Activated CD8-positive, alpha-beta memory T cell treated with anti-CD3 and anti-CD28 coated beads, Interleukin-2, amount 10 ng/mL, durations not matched to agents 7 days and 5 days (primary cell): ENCODE data around the gene GAS6. TPM values are rescaled to one million over a fixed set of nuclear protein-coding genes. Genes with fewer than 3 reads are reported as not detected.

ENCODE experiments used
- ATAC-seq: fragments of 150-1000 bp; cut with Tn5 transposase; one replicate; pipeline ENCODE4 v1.10.0; 2021; ENCODE audit warnings: moderate library complexity
- CTCF ChIA-PET: fragments of 350-600 bp; sonication (Branson Sonifier 250); formaldehyde crosslinking; loops from one replicate; lab custom pipeline; 2021; ENCODE audit warnings: antibody characterized with exemption; lab: Charles Lee
- DNase-seq: peaks from one replicate; pipeline ENCODE4 v3.0.0-alpha.2; 2020
- H3K27ac Mint-ChIP-seq: one replicate; pipeline ENCODE4 v1.8.0; 2021; ENCODE audit warnings: mild to moderate bottlenecking, mixed read lengths
- H3K27me3 Mint-ChIP-seq: one replicate; pipeline ENCODE4 v1.8.0; 2021; ENCODE audit warnings: mixed read lengths
- H3K36me3 Mint-ChIP-seq: one replicate; pipeline ENCODE4 v1.8.0; 2021; ENCODE audit warnings: mild to moderate bottlenecking, mixed read lengths
- H3K4me1 Mint-ChIP-seq: one replicate; pipeline ENCODE4 v1.8.0; 2021; ENCODE audit warnings: mixed read lengths
- H3K4me3 Mint-ChIP-seq: one replicate; pipeline ENCODE4 v1.8.0; 2021; ENCODE audit warnings: mild to moderate bottlenecking, moderate library complexity, mixed read lengths
- H3K9me3 Mint-ChIP-seq: one replicate; pipeline ENCODE4 v1.8.0; 2022; ENCODE audit warnings: low read depth, mixed read lengths
- total RNA-seq, 2 experiments: library from RNA; stranded (reverse); gene quantifications; one replicate each; pipeline ENCODE4 v1.2.3, GENCODE V29; 2021

The GAS6 gene
- total RNA-seq, 2 experiments from 2014 or later: 0.15 to 0.23 TPM

DNA sequence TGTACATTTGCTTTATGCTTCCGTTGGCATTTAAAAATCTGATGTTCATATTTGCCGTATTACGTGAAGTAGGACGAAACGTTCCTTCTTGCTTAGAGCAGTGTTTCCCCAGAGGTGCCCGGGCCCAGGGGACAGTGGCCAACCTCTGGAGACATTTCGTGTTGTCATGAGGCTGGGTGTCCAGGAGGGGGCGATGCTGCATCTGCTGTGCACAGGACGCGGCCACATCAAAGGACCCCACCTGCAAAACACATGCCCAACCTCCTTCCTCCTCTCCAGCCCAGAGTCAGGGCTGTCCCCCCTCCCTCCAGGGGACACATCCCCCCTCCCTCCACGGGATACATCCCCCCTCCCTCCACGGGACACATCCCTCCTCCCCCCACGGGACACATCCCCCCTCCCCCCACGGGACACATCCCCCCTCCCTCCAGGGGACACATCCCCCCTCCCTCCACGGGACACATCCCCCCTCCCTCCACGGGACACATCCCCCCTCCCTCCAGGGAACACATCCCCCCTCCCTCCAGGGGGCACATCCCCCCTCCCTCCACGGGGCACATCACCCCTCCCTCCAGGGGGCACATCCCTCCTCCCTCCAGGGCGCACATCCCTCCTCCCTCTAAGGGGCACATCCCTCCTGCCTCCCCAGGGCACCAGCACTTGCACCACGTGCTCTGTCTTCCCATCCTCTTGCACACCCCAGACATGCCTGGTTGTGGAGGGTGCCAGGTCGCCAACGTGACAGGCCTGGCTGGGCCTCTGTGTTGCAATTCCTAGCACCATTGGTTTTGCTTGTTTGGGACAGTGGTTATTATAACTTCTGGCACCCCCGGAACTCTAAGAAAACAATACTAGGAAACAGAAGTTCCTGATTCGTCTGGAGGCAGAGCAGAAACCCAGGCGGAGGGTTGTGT is 46.7 kb downstream of the GAS6 start:
- Mint-ChIP-seq H3K9me3 (no peaks in the 10 kb centered on the region), H3K4me3 (peak overlapping the region; percentile 59), H3K36me3 (no peaks in the 10 kb centered on the region), H3K27ac (peak overlapping the region; percentile 46), H3K27me3 (peaks cover 3% of the 10 kb centered on the region), H3K4me1 (peaks cover 19% of the 10 kb centered on the region)
- CTCF ChIA-PET: interaction anchor here (0.5 to 2.1 kb wide), 6 partner anchors 88 to 411 kb away, joined by 3 to 7 read pairs (median 4); no protein-coding TSS in a partner anchor
- DNase-seq (peak; percentile 88), ATAC-seq (peak; percentile 81)

DNA sequence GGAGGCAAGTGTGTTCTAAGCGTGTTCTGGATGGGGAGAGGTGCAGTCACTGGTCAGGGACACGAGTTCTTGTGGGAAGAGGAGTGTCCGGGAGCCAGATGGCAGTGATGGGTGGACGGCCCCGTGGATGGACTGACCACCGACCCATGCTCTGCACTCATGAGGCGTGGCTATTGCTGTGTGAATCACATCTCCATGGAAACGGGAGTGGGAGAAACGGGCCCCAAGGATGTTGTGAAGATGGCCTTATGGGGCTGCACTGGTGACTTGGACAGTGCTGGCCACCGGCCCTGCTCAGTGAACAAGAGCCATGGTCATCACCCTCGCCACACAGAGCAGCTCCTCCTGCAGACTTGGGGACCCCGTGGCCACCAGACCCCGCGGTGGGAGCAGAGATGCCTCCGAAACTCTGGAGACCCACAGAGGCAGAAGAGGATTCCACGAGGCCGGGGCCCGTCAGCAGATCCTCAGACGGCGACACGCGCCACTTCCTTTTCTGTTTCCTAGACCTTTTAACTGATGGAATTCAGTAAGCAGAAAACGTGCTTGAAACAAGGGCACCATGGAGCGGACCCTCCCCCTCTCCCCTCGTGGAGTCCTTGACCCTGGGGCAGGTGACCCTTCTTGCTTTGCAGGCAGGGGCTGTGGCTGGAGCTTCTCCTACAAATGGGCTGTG is 47.5 kb downstream of the GAS6 start:
- H3K27ac Mint-ChIP-seq: peak overlapping the region; percentile 46
- ATAC-seq: peak; percentile 8
- peaks cover 3% of the 10 kb centered on the region for H3K27me3 Mint-ChIP-seq
- peaks cover 19% of the 10 kb centered on the region for H3K4me1 Mint-ChIP-seq
- no peaks in the 10 kb centered on the region for H3K9me3 Mint-ChIP-seq
- DNase-seq: no peak
- H3K36me3 Mint-ChIP-seq: no peaks in the 10 kb centered on the region
- H3K4me3 Mint-ChIP-seq: peak overlapping the region; percentile 79
- CTCF ChIA-PET: interaction anchor here (0.5 to 2.1 kb wide), 7 partner anchors 89 to 412 kb away, joined by 3 to 7 read pairs (median 3); no protein-coding TSS in a partner anchor

DNA sequence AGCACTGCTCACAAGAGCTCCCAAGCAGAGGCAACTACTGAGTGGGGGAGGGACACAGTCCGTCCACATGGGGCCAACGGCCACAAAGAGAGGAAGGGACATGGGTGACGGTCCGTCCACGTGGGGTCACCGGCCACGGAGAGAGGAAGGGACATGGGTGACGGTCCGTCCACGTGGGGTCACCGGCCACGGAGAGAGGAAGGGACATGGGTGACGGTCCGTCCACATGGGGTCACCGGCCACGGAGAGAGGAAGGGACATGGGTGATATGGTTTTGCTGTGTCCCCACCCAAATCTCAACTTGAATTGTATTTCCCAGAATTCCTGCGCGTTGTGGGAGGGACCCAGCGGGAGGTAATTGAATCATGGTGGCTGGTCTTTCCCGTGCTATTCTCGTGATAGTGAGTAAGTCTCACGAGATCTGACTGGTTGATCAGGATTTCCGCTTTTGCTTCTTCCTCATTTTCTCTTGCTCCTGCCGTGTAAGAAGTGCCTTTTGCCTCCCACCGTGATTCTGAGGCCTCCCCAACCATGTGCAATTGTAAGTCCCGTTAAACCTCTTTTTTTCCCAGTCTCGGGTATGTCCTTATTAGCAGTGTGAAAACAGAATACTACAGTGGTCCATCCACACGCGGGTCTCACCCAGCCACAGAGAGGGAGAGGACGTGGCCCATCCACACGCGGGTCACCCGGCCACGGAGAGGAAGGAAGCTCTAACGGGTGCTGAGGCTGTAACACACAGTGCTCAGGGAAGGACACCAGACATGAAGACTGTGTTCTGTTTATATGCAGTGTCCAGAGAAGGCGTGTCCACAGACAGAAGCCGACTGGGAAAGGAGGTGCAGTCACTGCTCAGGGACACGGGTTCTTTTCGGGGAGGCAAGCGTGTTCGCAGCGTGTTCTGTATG is 48.5 kb downstream of the GAS6 start:
- DNase-seq: no peak
- peaks cover 19% of the 10 kb centered on the region for H3K4me1 Mint-ChIP-seq
- peak; percentile 23 for ATAC-seq
- H3K36me3 Mint-ChIP-seq: no peaks in the 10 kb centered on the region
- H3K27ac Mint-ChIP-seq: peak overlapping the region; percentile 32
- peaks cover 3% of the 10 kb centered on the region for H3K27me3 Mint-ChIP-seq
- no peaks in the 10 kb centered on the region for H3K9me3 Mint-ChIP-seq
- CTCF ChIA-PET: interaction anchor here (0.6 to 2.1 kb wide), 2 partner anchors 90 to 411 kb away, joined by 3 to 7 read pairs; no protein-coding TSS in a partner anchor
- peak overlapping the region; percentile 79 for H3K4me3 Mint-ChIP-seq

- H3K27me3 Mint-ChIP-seq: peaks cover 3% of the 10 kb centered on the region
- no peaks in the 10 kb centered on the region for H3K36me3 Mint-ChIP-seq
- H3K27ac Mint-ChIP-seq: no peak overlapping the region
- peaks cover 2% of the 10 kb centered on the region for H3K9me3 Mint-ChIP-seq
- H3K4me1 Mint-ChIP-seq: peaks cover 19% of the 10 kb centered on the region
- no peak overlapping the region for H3K4me3 Mint-ChIP-seq
- DNase-seq: no peak
- CTCF ChIA-PET: no interaction called here
- no peak for ATAC-seq
These were observed 49.4 kb downstream of the GAS6 start for GRCh38 chr13:113814435-113814821.

- H3K9me3 Mint-ChIP-seq: peaks cover 2% of the 10 kb centered on the region
- H3K27me3 Mint-ChIP-seq: peaks cover 3% of the 10 kb centered on the region
- ATAC-seq (no peak), DNase-seq (no peak)
- no peaks in the 10 kb centered on the region for H3K36me3 Mint-ChIP-seq
- CTCF ChIA-PET: no interaction called here
- H3K4me1 Mint-ChIP-seq: peaks cover 19% of the 10 kb centered on the region
- H3K4me3 Mint-ChIP-seq: no peak overlapping the region
- H3K27ac Mint-ChIP-seq: no peak overlapping the region
These were observed 50.0 kb downstream of the GAS6 start for GRCh38 chr13:113813749-113814434.

- CTCF ChIA-PET: no interaction called here
- H3K27me3 Mint-ChIP-seq: peaks cover 3% of the 10 kb centered on the region
- ATAC-seq (no peak), DNase-seq (no peak)
- peaks cover 19% of the 10 kb centered on the region for H3K4me1 Mint-ChIP-seq
- H3K27ac Mint-ChIP-seq: no peak overlapping the region
- H3K36me3 Mint-ChIP-seq: no peaks in the 10 kb centered on the region
- H3K9me3 Mint-ChIP-seq: peaks cover 2% of the 10 kb centered on the region
- H3K4me3 Mint-ChIP-seq: no peak overlapping the region
These were observed 50.7 kb downstream of the GAS6 start for GRCh38 chr13:113813070-113813748.

GRCh38 chr13:113812178-113813040 is 51.5 kb downstream of the GAS6 start:
- no peak overlapping the region for H3K4me3 Mint-ChIP-seq
- H3K9me3 Mint-ChIP-seq: peaks cover 6% of the 10 kb centered on the region
- H3K4me1 Mint-ChIP-seq: peaks cover 19% of the 10 kb centered on the region
- DNase-seq (no peak), ATAC-seq (no peak)
- H3K27ac Mint-ChIP-seq: no peak overlapping the region
- CTCF ChIA-PET: no interaction called here
- peaks cover 3% of the 10 kb centered on the region for H3K27me3 Mint-ChIP-seq
- no peaks in the 10 kb centered on the region for H3K36me3 Mint-ChIP-seq

GRCh38 chr13:113811081-113811928 is 52.6 kb downstream of the GAS6 start:
- CTCF ChIA-PET: no interaction called here
- Mint-ChIP-seq H3K4me3 (no peak overlapping the region), H3K4me1 (peaks cover 11% of the 10 kb centered on the region), H3K36me3 (no peaks in the 10 kb centered on the region), H3K27me3 (no peaks in the 10 kb centered on the region), H3K27ac (no peak overlapping the region), H3K9me3 (peaks cover 6% of the 10 kb centered on the region)
- ATAC-seq (no peak), DNase-seq (no peak)

GRCh38 chr13:113810640-113811039 is 53.2 kb downstream of the GAS6 start:
- CTCF ChIA-PET: no interaction called here
- H3K27ac Mint-ChIP-seq: no peak overlapping the region
- peaks cover 4% of the 10 kb centered on the region for H3K4me1 Mint-ChIP-seq
- H3K27me3 Mint-ChIP-seq: no peaks in the 10 kb centered on the region
- DNase-seq (no peak), ATAC-seq (no peak)
- H3K4me3 Mint-ChIP-seq: no peak overlapping the region
- peaks cover 6% of the 10 kb centered on the region for H3K9me3 Mint-ChIP-seq
- H3K36me3 Mint-ChIP-seq: no peaks in the 10 kb centered on the region

DNA sequence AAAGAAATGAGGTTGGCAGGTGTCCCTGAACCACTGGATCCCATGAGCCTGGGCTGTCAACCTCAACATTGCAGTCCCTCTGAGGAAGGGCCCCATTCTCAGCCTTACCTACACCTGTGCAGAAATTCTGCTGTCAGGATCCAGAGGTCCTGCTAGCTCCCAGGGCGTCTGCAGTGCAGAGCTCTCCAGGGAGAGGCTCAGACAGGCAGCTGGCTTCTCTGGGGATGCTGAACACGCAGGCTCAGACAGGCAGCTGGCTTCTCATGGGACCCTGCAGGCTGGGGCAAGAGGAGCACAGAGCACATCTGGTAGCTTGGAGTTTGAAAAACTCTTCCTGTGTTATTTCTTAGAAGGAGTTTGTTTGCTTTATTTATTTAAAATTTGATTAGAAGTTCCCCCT is 53.9 kb downstream of the GAS6 start:
- H3K27ac Mint-ChIP-seq: no peak overlapping the region
- no peak for DNase-seq
- H3K4me3 Mint-ChIP-seq: no peak overlapping the region
- H3K4me1 Mint-ChIP-seq: peaks cover under 1% of the 10 kb centered on the region
- no peak for ATAC-seq
- CTCF ChIA-PET: no interaction called here
- no peaks in the 10 kb centered on the region for H3K27me3 Mint-ChIP-seq
- no peaks in the 10 kb centered on the region for H3K36me3 Mint-ChIP-seq
- peaks cover 6% of the 10 kb centered on the region for H3K9me3 Mint-ChIP-seq
